ENCODE measurements around the gene PDSS2. TPM values are rescaled to one million over a fixed set of nuclear protein-coding genes. Genes with fewer than 3 reads are reported as not detected.

The PDSS2 gene
- total RNA-seq, 1 experiment from 2014 or later, result 10.2 TPM

DNA sequence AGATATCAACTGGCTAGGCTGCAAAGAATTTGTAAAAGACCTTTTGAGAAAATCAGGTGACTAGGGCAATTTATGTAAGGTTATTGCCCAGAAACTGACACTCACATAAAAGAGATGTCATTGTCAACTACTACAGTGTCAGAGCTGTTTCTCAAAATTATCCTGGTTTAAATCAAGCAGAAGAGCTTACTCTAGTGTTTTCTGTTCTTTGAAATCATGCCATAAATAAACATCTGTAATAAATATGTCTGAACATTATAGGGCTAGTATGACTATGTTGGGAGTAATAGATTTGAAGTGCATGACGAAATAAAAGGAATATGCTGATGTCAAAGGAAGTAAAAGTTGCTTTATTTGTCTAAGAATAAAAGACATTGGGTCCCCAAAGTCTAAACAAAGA lies 11.0 kb upstream of the PDSS2 start:
- H3K36me3 Mint-ChIP-seq (ENCODE audit: insufficient read depth, unreplicated experiment), result no peaks in the 10 kb centered on the region
- H3K4me1 Mint-ChIP-seq (ENCODE audit: insufficient read depth, unreplicated experiment), result no peaks in the 10 kb centered on the region
- no peak overlapping the region for H3K27ac Mint-ChIP-seq (ENCODE audit: low read depth, unreplicated experiment)
- no peaks in the 10 kb centered on the region for H3K9me3 Mint-ChIP-seq (ENCODE audit: unreplicated experiment)
- DNase-seq (ENCODE audit: unreplicated experiment), result no peak
- intact Hi-C loops (cut with micrococcal nuclease), result no loop called here
- TF ChIP-seq, protein P1, sequence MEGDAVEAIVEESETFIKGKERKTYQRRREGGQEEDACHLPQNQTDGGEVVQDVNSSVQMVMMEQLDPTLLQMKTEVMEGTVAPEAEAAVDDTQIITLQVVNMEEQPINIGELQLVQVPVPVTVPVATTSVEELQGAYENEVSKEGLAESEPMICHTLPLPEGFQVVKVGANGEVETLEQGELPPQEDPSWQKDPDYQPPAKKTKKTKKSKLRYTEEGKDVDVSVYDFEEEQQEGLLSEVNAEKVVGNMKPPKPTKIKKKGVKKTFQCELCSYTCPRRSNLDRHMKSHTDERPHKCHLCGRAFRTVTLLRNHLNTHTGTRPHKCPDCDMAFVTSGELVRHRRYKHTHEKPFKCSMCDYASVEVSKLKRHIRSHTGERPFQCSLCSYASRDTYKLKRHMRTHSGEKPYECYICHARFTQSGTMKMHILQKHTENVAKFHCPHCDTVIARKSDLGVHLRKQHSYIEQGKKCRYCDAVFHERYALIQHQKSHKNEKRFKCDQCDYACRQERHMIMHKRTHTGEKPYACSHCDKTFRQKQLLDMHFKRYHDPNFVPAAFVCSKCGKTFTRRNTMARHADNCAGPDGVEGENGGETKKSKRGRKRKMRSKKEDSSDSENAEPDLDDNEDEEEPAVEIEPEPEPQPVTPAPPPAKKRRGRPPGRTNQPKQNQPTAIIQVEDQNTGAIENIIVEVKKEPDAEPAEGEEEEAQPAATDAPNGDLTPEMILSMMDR (IDR thresholded peaks at IDR 0.05; ENCODE audit: unreplicated experiment), result no peak
- POLR2A ChIA-PET, result interaction anchor here (0.6 to 3.4 kb wide), 2 partner anchors 11 to 899 kb away, joined by 4 to 15 read pairs; partner anchors contain the start of gene PDSS2
- H3K4me3 Mint-ChIP-seq (ENCODE audit: unreplicated experiment), result no peak overlapping the region
- BruUV-seq (replicated peaks), result no TSS peak
- H3K27me3 Mint-ChIP-seq (ENCODE audit: insufficient read depth, unreplicated experiment), result peaks cover 63% of the 10 kb centered on the region
- CTCF ChIA-PET, result interaction anchor here (0.7 to 1.1 kb wide), 3 partner anchors 11 to 205 kb away, joined by 3 to 4 read pairs (median 3); partner anchors contain the start of gene PDSS2

DNA sequence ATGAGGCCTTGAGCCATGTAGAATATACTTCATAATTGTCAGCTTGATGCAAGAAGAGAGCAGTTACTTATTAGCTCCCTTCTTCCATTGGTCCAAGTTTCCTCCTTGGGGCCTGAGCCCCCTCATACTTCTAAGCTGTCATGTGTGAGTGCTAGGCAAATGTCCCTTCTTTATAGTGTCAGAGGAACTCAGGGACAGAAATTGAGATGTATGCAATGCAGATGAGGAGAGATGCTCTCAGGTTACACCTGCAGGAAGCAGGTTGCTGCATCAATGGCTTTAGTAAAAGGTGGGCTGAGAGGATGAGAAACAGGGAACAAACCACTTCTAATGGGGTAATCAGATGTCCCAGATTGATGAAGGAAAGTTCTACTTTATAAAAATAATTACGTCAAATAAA lies 6.7 kb upstream of the PDSS2 start:
- no peaks in the 10 kb centered on the region for H3K36me3 Mint-ChIP-seq (ENCODE audit: insufficient read depth, unreplicated experiment)
- no peak overlapping the region for H3K4me3 Mint-ChIP-seq (ENCODE audit: unreplicated experiment)
- no peaks in the 10 kb centered on the region for H3K4me1 Mint-ChIP-seq (ENCODE audit: insufficient read depth, unreplicated experiment)
- H3K27me3 Mint-ChIP-seq (ENCODE audit: insufficient read depth, unreplicated experiment), result peaks cover 40% of the 10 kb centered on the region
- TF ChIP-seq, protein P1 (IDR thresholded peaks at IDR 0.05; ENCODE audit: unreplicated experiment), result no peak
- no peak for DNase-seq (ENCODE audit: unreplicated experiment)
- ChIA-PET POLR2A (no interaction called here), CTCF (no interaction called here)
- intact Hi-C loops (cut with micrococcal nuclease), result no loop called here
- no TSS peak for BruUV-seq (replicated peaks)
- H3K9me3 Mint-ChIP-seq (ENCODE audit: unreplicated experiment), result no peaks in the 10 kb centered on the region
- no peak overlapping the region for H3K27ac Mint-ChIP-seq (ENCODE audit: low read depth, unreplicated experiment)

DNA sequence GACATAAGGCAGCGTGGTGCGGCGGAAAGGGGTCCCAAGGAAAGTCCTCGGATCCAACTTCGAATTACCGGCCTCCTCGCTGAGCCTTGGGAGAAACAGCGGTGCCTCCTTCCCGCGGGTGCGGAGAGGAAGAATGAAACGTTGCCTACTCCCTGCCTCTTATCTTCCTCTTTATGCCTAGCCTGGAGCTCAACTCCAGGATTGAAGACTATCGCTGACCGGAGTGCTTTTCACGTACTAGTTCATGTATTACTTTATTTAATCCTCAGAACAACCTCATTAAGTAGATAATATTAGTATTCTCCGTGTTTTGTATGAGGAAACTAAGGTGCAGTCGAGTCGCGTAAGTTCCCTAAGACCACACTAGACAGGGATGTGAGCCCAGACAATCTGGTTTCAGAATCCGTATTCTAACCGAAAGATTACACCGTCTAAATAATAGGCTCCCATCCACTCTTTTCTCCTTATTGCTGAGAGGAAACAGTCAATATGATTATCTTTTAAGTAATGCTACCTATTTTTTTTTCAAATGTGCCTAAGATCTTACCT lies 793 bp upstream of the PDSS2 start:
- TF ChIP-seq, protein P1 (IDR thresholded peaks at IDR 0.05; ENCODE audit: unreplicated experiment), result no peak
- intact Hi-C loops (cut with micrococcal nuclease), result no loop called here
- Mint-ChIP-seq H3K4me1 (ENCODE audit: insufficient read depth, unreplicated experiment) (peaks cover 18% of the 10 kb centered on the region), H3K36me3 (ENCODE audit: insufficient read depth, unreplicated experiment) (no peaks in the 10 kb centered on the region), H3K27me3 (ENCODE audit: insufficient read depth, unreplicated experiment) (no peaks in the 10 kb centered on the region), H3K9me3 (ENCODE audit: unreplicated experiment) (no peaks in the 10 kb centered on the region), H3K27ac (ENCODE audit: low read depth, unreplicated experiment) (peak overlapping the region; percentile 94), H3K4me3 (ENCODE audit: unreplicated experiment) (peak overlapping the region; percentile 81)
- CTCF ChIA-PET, result interaction anchor here (0.6 to 2.5 kb wide), 14 partner anchors 8 to 1375 kb away, joined by 3 to 15 read pairs (median 3); no protein-coding TSS in a partner anchor
- no peak for DNase-seq (ENCODE audit: unreplicated experiment)
- POLR2A ChIA-PET, result interaction anchor here (0.6 to 3.4 kb wide), 22 partner anchors 9 to 346 kb away, joined by 3 to 31 read pairs (median 6); partner anchors contain the start of gene BEND3
- BruUV-seq (replicated peaks), result TSS peak; percentile 76

DNA sequence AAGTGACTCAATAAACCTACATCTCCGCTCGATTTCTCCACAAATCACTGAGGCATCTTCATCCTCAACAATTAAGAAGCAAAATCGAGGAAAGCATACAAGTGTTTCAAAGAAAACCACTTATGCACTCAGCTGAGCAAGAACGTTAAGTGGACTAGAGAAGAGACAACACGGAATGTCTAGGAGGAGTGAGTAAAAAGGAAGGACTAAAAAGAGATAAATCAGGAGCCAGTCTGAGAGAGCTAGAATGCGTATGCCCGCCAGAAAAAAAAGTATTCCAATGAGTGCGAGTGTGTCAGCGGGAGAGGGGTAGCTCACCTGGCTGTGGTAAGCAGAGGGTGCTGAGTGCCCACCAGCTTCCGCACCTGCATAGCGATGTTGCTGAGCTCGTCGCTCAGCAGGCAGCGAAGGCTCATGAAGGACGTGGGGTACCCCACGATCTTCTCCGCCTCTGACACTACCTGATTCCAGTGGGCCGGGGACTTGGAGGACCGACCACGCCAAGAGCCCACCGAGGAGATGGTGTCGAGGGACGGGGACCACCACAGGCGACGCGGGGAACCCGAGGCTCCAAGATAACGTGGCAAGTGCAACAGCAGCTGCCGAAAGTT lies 587 bp downstream of the PDSS2 start:
- BruUV-seq (replicated peaks), result TSS peak; percentile 36
- intact Hi-C loops (cut with micrococcal nuclease), result loop anchor here (1.0 to 2.0 kb wide), 3 partner anchors 140 to 344 kb away; no protein-coding TSS in a partner anchor
- DNase-seq (ENCODE audit: unreplicated experiment), result peak; percentile 33

More for the DNA sequence above, 587 bp downstream of the PDSS2 start:
- ChIA-PET CTCF (interaction anchor here (0.6 to 2.5 kb wide), 20 partner anchors 14 to 1592 kb away, joined by 3 to 15 read pairs (median 4); no protein-coding TSS in a partner anchor), POLR2A (interaction anchor here (0.5 to 3.4 kb wide), 33 partner anchors 10 to 1965 kb away, joined by 3 to 31 read pairs (median 4); partner anchors contain the start of gene BEND3)
- Mint-ChIP-seq H3K4me1 (ENCODE audit: insufficient read depth, unreplicated experiment) (peaks cover 21% of the 10 kb centered on the region), H3K4me3 (ENCODE audit: unreplicated experiment) (peak overlapping the region; percentile 81), H3K27me3 (ENCODE audit: insufficient read depth, unreplicated experiment) (no peaks in the 10 kb centered on the region), H3K9me3 (ENCODE audit: unreplicated experiment) (no peaks in the 10 kb centered on the region), H3K27ac (ENCODE audit: low read depth, unreplicated experiment) (peak overlapping the region; percentile 94), H3K36me3 (ENCODE audit: insufficient read depth, unreplicated experiment) (no peaks in the 10 kb centered on the region)
- TF ChIP-seq, protein P1 (IDR thresholded peaks at IDR 0.05; ENCODE audit: unreplicated experiment), result no peak
